Stimulated activated CD4-positive, alpha-beta T cell treated with anti-CD3 and anti-CD28 coated beads, TNF-alpha, amount 100 ng/mL, for 48 hours (primary cell): ENCODE data around the gene CSNK1D.

ENCODE experiments used
- DNase-seq, 3 donors: peaks; one replicate each; pipeline ENCODE4 v3.0.0-alpha.2; 2020; ENCODE audit warnings: low read depth in 3 of 3

The CSNK1D gene

DNA sequence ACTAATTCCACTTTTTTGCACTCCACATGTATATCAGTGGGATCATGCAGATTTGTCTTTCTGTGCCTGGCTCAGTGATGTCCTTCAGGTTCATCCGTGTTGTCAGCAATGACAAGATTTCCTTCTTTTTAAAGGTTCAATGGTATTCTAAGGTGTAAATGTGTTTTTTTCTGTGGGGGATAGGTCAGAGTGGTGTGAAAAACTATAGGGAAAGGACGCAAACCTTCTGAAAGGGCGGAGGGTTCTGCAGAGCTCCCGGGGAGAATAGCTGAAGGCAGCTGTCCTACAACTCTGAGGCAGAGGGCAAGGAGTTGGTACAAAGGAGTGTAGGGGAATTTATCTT is 21.9 kb upstream of the CSNK1D start:
- DNase-seq = no peak

DNA sequence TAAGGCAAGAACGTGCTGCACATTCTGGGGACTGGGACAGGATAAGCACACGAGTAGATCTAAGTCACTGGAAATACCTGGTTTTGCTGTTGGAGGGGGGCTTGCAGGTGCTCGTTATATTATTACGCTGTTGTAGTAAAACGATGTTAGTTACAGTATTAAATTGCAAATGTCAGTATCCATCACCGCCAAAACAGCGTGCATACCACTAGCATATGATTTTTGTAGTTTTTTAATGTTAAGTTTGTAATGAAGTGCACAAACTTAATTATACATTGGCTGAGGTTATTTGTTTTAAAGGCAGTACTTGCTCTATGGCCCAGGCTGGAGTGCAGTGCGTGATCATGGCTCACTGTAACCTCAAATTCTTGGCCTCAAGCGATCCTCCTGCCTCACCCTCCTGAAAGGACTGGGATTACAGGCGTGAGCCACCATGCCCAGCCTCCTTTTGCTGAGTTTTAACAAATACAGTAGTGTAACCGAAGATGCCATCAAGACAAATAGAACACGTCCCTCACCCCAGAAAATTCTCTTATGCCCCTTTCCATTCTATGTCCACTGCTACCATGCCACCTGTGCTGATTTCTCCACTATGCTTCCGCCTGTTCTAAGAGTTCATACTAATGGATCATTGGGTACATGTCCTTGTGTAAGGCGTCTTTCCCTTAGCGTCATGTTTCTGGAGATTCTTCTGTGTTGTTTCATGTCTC is 20.7 kb upstream of the CSNK1D start:
- DNase-seq = no peak

DNA sequence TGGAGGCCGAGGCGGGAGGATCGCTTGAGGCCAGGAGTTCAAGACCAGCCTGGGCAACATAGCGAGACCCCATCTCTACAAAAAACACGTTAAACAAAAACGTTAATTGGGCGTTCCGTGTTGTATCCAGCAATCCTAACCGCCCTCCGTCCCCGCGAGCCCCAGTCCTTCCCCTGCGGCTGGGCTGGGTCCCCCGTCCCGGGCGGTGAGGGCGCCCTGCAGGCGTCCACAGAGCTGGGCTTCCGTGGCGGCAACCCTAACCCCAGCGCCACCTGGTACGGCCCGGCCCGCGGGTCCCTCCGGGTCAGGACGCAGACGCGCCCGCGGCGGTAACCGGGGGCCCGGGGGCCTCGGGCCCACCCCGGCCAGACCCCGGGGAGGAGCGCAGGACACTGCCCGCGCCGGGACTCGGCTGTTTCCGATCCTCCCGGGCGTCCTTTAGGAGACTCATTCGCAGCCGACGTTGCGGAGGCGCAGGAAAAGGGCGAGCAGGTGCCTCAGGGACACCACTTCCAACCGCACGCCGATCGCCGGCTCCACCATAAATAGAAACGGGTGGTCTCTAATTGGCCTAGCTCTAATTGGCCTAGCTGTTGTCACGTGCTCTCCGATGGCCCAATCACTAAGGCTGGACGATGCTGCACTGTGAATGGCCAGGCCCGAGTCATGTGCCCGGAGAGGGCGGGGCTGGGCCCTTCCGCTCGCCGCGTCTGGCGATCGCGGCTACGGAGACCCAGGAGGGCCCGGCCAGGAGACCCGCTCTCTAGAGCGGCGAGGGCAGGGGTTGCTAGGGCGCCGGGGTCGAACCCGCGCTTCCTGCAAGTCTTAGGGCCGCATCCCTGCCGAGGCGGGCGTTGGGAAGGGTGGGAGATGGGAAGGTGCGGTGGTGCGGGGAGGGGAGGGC is 19.0 kb upstream of the CSNK1D start:
- DNase-seq = peak; percentile 85 to 89 (median 86)

DNA sequence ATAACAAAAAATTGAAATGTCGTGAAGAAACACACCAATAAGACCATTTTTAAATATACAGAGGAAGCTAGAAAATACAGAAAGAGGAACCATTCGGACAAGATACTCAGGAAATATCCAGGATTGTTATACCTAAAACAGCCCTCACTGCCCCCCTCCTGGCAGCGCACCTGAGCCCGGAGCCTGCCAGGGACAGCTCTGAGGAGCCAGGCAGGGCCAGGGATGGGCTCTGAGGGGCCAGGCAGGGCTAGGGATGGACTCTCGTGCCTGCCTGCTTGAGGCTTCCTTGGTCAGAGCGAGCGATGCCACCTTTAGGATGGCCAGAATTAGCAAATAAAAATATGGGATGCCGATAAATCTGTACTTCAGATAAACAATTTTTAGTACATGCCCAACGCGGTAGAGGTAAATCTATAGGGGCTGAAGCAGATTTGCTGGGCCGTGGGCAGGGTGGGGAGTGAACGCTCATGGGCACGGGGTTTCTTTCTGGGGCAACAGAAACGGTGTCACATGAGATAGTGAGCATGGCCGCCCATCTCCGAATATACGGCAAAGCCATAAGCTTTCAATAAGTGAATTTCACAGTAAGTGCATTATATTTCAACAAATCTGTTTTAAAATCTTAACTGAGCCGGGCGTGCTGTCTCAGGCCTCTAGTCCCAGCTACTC is 18.2 kb upstream of the CSNK1D start:
- DNase-seq = no peak

DNA sequence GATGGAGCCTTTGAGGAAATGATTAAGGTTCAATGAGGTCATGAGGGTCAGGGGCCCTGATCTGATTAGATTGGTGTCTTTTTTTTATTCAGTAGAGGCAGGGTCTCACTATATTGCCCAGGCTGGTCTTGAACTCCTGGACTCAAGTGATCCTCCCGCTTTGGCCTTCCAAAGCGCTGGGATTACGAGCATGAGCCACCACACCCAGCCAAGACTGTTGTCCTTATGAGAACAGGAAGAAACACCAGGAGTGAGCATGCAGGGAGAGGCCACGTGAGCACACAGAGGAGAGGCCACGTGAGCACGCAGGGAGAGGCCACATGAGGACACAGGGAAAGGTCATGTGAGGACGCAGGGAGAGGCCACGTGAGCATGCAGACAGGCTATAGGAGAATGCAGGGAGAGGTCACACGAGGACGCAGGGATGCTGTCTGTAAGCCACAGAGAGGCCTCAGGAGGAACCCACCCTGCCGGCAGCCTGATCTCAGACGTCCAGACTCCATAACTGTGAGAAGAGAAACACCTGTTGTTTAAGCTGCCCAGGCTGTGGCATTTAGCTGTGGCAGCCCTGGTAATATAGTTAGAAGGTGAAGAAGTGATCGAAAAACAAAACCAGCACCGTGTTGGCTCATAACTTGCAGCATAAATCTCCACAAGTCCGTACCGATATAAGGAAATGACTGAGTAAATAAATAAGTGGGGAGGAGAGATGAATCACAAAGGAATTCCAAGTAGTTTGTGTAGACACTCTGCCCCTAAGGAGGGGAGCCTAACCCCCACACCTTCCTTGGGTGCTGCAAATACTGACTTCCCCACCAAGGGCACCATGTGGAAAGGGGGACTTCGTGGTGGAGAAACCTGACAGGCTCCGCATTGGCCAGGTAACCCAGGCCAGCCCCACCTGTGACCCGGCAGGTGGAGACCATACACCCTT is 14.6 kb upstream of the CSNK1D start:
- DNase-seq = no peak

DNA sequence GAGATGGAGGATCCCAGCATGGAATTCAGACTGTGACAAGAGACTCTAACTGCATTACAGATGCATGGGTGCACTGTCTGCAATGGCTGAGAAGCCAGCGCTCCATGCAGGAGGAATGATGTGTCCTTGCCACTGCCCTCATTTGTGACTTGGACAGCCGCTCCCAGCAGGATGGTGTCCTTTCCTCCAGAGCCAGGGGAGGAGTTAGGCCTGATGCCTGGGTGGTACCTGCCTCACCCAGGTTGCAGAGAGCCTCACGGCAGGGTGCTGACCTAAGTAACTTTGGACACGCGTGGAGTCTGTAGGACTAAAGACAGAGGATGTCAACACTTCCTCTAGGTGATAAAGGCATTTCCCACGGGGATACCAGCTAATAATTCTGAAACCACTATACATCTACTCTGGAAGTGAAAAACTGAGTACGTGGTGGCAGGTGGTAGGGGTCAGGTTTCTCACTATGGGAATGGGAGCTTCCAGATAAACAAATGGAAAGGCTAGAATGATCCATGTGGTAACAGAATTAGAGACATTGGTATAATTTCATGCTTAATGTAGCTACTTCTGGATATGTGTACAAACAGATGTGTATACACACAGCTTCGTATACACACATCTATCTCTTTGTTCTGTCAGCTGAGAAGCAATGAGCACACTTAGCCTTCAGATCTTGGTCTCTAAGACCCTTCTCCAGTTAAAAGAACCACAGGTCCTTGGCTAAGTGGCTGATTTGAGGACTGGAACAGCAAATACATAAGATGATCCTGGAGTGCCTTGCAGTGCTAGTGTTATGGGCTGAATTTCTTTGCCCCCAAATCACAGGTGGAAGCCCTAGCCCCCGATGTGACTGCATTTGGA is 13.7 kb upstream of the CSNK1D start:
- DNase-seq = no peak

DNA sequence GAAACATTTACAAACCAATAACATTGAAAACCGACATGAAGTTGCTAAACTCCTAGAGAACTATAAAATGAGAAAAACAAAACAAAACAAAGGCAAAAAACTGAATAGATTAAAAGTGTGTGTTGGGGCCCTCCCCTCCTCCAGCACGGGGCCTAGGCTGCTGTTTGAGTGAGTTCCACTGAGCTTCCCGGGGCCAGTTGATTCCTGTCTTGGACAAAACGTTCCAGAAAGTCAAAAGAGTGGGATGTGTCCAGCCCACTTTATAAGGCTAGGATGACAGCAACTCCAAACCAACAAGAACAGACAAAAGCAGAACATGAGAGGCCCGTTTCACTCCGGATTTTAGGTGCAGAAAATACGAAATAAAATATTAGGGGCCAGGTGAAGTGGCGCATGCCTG is 11.6 kb upstream of the CSNK1D start:
- no peak for DNase-seq

DNA sequence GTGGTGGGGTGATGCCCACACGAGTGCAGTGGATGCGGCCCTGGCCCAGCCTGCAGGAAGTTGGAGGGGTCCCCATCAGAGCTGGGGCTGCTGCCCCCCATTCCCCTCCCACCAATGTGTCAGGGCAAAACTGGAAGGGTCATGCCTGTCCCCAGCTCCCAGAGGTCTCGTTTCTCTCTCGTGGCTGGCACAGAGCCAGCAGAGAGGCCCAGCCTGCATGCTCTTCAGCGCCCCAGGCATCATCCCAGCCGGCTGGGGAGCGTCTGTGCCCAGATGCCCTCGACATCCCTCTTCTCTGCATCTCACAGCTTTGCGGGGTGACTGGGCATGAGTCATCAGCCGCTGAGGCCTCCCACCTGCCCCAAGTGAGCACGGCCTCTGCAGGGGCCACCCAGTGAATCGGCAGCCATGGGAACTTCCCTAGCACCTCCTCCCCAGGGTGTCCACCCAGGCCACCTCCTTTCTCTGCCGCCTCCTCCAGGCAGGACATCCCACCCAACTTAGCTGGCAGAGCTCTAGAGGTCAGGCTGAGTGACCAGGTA is 9.8 kb upstream of the CSNK1D start:
- peak in 1 of 3 donors; percentile 52 for DNase-seq

DNA sequence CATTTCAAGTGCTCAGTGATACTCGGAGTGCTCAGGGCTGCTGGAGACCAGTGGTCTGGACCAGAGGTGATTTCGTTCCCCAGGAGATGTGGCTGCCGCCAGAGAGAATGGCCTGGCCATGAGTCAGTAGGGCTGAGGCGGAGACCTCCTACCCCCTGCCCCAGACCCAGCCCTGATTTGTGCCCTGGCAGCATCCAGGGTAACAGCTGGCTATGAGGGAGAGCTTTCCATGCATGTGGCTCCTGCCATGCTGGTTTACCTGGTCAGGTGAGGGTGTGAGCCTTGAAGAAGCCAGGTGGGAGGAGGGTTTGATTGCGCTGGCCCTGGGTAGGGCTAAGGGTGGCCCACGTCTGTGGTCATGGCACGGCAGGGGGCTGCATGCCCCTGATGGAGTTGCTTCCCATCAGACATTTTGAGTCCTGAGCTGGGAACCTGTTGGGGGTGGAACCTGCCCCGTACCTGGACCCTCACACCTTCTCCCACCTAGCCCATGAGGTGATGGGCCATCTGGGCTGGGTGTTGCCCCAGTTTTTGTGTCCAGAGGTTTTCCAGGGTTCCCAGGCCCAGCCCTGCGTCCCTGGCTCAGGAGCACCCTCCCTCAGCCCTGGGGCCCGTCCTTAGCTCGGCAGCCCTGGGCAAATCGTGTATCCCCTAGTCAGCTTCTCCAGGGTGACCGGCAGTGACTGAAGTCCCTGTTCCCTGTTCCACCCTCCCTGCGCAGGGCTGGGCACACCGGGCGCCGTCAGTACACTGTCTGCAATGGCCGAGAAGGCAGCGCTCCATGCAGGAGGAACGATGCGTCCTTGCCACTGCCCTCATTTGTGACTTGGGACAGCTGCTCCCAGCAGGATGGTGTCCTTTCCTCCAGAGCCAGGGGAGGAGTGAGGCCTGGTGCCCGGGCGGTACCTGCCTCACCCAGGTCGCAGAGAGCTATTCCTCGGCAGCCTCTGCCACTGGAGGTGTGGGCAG is 9.0 kb upstream of the CSNK1D start:
- DNase-seq = no peak

DNA sequence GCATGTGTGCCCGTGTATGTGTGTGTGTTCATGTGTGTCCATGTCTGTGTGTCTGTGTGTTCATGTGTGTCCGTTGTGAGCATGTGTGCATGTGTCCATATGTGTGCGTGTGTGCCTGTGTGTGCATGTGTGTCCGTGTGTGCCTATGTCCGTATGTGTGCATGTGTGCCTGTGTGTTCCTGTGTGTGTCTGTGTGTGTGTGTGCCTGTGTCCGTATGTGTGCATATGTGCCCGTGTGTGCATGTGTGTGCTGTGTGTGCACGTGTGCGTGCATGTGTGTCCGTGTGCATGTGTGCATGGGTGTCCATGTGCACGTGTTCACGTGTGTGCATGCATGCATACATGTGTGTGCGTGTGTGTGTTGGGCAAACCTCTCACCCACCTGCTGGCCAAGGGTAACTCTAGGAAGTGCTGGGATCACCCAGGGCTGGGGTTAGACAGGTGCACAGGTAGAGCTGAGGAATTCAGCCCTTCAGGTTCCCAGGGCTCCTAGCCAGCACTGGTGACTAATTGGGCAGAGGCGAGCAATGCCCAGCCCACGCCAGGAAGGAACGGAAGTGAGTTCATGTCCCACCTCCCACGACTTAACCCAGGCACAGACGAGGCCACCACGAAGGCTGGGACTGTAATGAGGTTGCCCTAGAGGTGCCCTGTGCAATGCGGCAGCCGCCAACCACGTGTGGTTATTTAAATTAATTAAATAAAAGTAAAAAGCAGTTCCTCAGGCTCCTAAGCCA is 8.2 kb upstream of the CSNK1D start:
- DNase-seq = peak in 2 of 3 donors; percentile 50 to 54

DNA sequence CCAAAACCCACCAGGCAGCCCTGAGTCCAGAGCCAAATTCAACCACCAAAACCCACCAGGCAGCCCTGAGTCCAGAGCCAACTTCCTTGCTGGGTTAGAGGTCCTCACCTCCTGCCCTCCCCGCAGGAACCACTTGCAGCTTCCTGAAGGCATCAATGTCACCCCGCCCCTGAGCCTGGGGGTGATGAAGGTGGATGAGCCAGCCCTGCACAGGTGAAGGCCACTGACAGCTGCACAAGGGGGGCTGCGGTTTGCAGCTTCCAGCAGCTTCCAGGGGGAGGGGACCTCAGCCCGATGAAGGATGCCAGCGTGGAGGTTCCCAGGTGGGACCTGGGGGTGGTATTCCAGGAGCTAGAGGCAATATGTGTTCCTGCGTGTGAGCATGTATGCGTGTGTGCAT is 7.6 kb upstream of the CSNK1D start:
- DNase-seq = no peak

DNA sequence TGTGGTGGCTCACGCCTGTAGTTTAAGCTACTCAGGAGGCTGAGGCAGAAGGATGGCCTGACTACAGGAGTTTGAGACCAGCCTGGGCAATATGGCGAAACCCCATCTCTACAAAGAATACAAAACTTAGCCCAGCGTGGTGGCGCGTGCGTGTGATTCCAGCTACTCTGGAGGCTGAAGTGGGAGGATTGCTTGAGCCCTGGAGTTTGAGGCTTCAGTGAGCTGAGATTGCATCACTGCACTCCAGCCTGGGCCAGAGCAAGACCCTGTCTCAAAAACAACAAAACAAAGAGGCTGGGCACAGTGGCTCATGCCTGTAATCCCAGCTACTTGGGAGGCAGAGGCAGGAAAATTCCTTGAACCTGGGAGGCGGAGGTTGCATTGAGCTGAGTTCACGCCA is 7.0 kb upstream of the CSNK1D start:
- DNase-seq = no peak

DNA sequence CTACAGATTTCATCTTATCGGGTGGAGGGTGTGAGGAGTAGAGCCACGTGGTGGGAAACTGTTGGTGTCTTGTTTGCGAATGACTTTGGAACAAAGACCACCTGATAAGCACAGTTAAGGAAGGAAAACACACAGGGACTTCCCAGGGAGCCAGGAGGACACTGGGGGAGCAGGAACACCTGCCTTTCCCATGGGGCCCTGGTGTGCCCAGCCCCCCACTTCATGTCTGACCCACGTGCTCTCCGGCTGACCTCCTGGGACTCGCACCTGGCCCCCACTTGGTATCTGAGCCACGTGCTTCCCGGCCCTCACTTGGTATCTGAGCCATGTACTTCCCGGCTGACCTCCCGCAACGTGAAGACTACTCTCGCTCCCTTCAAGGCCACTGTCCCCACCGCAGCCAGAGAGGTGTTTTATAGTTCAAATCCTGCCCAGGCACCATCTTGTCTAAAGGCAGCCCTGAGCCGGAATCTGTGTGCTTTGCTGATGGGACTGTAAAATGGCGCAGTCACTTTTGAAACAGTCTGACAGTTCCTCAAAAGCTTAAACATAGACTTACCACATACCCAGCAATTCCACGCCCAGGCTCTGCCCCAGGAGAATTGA is 5.4 kb upstream of the CSNK1D start:
- no peak for DNase-seq

DNA sequence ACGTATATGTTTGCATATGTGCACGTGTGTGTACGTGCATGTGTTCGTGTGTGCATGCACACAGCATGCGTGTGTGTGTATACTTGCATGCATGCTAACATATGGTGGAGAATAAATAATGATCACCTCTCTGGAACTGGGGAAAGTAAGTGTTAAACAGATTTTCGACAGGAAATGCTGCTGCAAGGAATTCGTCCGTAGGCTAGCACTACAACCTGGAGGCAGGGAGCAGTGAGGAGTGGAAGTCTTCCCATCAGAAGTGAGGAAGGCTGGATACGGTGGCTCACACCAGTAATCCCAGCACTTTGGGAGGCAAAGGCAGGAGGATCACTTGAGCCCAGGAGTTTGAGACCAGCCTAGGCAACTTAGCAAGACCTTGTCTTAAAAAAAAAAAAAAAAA is 4.8 kb upstream of the CSNK1D start:
- no peak for DNase-seq

DNA sequence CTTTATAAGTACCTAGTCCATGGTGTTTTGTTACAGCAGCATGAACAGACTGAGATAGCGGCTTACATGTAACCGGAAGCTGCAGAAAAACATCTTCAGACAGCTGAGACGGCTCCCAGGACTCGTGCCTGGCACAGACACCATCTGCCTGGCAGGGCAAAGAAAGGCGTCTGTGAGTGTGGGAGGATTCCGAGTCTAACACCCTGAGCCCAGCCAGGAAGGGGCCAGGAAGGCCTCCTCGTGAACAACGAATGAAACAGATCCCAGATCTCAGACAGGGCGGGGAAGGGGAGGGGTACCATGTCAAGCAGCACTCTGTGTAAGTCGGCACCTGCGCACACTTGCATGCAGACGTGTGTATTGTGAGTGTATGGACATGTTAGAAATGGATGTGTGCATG is 4.4 kb upstream of the CSNK1D start:
- no peak for DNase-seq

DNA sequence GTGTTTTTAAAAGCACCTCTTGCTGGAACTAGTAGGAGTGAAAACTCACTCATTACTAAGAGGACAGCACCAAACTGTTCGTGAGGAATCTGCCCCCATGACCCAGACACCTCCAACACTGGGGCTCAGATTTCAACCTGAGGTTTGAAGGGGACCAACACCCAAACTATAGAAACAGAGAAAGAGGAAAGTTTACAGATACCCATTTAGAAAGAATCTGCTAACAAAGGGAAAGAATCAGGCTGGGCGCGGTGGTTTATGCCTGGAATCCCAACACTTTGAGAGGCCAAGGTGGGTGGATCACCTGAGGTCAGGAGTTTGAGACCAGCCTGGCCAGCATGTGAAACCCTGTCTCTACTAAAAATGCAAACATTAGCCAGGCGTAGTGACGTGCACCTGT is 3.4 kb upstream of the CSNK1D start:
- DNase-seq = no peak

DNA sequence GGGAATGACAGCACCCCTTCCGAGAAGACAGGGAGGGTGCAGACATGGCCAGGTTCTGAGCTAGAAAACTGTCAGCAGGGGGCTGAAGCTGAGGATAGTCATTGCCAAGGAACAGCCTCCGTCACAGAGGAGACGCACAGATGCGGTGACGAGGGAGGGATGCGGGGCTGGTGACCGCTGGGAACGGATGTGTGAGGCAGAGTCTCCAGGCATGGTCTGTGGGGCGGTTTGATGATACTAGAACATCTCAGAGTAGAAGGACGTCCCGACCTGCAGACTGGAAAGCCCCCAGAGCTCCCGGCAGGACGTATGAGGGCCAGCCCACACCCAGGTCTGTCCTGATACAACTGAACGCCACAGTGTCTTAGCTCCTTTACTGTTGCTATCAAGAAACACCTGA is 1.8 kb upstream of the CSNK1D start:
- no peak for DNase-seq
